GM18498 (cell line): ENCODE measurements around the gene AREG.
A peak's percentile ranks its signal among the peaks of the same experiment; 100 is the strongest.

ENCODE experiments used
- ATAC-seq: cut with Tn5 transposase; IDR thresholded peaks from one replicate; pipeline ENCODE4 v1.9.1; 2021; ENCODE audit warnings: mild to moderate bottlenecking, moderate library complexity; ENCODE audit not compliant: unreplicated experiment

Gene AREG

DNA sequence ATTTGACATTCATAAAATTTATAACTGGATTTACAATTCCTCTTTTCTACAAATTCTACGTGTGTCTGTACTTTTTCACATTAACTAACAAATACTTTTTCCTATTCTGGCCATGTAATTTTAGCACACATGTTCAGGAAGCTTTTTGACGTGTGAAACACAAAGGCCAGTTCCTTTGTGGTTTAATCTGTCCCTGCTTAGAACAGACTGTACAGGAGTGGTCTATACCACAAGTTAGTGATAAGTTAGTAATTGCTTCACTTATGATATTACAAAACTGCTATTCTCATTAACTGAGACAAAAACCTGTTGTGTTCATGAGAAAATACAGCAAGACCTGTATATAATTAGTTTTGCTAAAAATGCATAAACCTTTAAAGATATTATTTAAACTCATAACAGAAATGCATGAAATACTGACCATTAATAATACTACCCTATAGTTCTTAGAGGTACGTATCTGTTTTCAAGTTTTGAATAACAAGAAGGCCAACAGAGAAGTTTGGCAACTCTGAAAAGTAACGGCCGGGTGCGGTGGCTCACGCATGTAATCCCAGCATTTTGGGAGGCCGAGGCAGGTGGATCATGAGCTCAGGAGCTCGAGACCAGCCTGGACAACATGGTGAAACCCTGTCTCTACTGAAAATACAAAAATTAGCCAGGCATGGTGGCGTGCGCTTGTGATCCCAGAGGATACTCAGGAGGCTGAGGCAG lies 13.7 kb upstream of the AREG start:
- peak; percentile 83 for ATAC-seq

DNA sequence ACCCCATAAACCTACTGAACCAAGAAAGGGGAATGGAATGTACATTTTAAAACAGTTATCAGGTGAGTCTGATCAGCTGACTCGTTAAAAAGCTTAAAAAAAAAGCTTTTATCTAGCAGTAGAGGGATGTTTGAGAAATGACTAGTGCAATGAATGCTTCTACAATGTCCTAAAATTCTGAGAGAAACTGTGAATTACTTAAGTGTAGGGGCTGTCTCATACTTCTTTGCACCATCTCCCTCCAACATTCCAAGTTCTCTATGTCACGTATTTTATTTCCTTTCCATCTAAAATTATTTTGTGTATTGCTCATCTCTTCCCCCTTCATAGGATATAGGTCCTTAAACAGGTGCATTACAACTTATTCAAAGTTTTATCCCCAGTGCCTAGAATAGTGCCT lies 11.9 kb upstream of the AREG start:
- ATAC-seq, result no peak

DNA sequence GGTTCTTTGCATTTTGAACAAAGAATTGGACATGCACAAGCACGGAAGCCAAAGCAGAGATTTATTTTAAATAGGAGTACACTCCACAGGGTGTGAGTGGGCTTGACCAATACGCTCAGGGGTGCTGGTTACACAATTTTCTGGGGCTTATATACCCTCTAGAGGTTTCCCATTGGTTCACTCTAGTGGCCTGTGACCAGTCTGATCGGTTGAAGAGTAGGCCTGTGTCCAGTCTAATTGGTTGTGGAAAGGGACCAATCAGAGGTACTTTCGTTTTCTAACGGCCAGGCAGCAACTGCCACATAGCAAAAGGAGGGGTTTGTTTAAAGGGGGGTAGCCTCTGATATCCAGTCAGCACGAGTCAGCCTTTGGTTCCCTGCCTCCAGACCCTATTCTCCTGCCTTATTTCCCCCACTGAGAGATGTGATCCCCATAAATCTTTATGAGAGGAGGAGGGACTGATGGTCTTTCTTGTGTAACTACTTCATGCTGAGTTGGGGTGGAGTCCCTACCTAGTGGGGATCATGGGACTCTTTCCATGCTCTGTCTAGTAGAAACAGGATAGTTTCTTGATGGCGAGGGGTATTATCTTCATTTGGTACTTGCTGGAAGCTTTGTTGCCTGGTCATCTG lies 11.3 kb upstream of the AREG start:
- ATAC-seq, result no peak

DNA sequence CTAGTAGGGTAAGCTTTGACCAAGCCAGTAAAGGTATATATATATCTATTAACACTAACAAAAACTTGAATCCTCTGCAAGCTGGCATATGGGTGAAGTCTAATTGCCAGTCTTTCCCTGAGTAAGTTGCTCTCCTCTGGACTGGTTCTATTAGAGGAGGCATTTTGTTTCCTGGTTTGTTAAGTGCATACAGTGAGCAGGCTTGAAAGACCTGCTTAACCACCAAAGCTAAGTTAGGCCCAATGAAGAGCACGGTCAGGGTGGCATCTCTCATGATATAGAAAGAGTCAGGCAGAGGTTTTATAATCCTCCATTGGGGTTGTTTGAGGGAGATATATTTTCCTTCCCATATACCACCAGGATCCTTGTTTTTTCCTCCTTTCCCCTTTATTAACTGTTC lies 9.6 kb upstream of the AREG start:
- ATAC-seq, result no peak

DNA sequence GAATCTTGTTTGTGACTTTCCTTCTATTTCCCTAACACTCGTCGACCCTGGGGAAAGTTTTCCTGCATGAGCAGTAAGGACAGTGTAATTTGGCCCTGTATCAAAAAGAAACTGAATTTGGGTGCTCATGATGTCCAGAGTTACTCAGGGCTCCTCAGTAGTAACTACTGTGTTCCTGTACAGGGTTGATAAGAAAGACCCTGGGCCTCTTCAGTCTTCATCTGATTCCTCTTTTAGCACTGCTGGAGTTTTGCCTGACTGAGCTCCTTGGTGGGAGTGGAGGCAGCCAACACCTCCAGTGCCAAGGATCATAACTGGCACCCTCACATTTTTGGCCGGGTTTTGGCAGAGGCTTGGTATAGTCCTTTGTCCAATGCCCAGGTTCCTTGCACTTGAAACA lies 7.1 kb upstream of the AREG start:
- ATAC-seq, result no peak

DNA sequence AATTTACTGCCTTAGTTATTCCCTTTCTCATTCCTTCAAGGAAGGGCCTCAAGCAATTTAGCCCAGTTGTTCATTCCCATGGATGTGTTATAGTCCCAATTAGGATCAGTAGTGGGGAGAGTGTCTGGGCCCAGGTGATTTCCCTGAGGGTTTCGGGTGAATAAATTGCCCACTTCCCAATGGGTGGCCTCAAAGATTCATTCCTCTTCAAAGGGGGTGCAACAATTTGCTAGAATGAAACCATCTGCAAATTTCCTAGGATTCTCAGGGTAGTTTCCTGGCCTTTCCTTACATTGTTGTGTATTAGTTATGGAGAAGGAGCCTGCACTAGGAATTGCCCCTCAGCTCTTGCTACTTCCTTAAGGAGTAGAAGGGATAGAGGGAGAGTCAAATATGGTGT lies 6.3 kb upstream of the AREG start:
- no peak for ATAC-seq

DNA sequence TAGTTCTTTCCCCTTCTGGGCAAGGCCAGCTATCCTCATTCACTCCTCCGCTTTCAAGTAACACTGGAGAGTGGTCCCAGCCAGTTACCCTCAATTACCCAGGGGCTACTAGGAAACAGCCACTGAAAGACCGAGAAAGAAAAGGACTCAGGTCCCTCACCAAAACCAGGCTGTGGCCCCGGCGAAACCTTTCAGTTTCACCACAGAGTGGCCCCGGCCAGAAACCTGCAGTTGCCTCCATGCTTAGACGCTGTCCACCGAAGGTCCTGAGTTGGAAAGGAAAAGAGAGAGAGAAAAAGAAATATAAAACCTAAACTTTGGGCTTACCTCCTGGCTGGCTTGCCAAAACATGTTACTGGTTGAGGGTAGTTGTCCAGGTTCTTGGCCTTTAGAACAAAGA lies 5.0 kb upstream of the AREG start:
- ATAC-seq, result no peak

DNA sequence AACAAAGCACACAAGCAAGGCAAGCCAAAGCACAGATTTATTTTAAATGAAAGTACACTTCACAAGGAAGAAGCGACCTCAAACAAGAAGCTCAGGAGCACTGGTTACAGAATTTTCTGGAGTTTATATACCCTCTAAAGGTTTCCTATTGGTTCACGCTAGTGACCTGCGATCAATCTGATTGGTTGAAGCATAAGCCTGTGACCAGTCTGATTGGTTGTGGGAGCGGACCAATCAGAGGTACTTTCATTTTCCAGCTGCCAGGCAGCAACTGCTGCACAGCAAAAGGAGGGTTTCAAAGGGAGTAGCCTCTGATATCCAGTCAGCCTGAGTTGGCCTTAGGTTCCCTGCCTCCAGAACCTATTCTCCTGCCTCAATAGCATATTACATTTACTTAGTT lies 4.6 kb upstream of the AREG start:
- no peak for ATAC-seq

DNA sequence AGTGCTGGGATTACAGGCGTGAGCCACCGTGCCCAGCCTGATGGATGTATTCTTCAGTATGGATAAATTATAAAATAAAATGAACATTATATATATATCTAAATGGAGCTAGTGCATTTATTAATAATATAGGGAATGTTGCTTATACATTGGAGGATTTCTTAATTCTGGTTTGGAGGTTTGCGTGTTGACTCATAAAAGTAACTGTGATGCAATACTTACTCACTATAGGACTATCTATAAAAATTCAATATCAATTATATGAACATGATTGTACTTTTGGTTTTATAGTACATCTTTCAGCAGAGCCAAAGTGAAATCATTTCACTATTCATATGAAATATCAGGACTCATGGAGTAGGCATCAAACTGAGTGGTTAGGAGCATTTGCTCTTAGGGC lies 3.2 kb upstream of the AREG start:
- no peak for ATAC-seq

DNA sequence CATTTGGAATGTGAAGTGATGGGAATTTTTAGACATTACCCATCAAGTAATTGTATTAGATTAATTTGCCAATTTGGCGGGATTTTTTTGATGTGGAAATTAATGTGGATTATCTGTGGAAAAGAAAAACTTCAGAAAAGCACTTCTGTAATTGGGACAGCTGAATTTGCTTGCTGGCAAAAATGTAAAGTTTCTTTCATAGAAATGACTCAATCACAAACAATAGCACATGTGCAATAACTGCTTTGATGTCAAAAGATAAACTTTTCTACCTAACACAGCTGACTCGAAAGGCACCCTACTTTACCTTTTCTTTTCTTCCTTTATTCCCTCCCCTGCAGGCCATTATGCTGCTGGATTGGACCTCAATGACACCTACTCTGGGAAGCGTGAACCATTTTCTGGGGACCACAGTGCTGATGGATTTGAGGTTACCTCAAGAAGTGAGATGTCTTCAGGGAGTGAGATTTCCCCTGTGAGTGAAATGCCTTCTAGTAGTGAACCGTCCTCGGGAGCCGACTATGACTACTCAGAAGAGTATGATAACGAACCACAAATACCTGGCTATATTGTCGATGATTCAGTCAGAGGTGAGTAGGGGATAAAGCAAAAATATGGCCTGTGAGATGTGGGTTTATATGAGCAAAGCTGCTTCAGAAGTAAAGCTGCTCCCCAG lies 1.4 kb downstream of the AREG start:
- no peak for ATAC-seq

DNA sequence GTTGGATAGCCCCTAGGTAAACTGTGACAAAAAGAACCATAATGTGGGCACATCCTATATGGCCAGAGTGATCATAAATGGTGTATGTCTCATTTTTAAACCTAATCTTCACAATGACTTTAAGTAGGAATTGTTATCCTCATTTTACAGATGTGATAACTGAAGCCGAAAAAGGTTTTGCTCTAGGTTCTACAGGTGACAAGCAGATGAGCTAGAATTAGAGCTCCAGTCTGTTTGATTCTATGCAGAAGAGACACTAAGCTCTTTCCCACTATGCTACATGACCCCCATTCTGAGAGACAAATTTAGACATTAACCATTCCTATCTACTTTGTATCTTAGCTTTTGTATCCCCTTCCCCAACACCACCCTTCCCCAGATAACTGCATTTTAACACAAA lies 2.0 kb downstream of the AREG start:
- no peak for ATAC-seq

DNA sequence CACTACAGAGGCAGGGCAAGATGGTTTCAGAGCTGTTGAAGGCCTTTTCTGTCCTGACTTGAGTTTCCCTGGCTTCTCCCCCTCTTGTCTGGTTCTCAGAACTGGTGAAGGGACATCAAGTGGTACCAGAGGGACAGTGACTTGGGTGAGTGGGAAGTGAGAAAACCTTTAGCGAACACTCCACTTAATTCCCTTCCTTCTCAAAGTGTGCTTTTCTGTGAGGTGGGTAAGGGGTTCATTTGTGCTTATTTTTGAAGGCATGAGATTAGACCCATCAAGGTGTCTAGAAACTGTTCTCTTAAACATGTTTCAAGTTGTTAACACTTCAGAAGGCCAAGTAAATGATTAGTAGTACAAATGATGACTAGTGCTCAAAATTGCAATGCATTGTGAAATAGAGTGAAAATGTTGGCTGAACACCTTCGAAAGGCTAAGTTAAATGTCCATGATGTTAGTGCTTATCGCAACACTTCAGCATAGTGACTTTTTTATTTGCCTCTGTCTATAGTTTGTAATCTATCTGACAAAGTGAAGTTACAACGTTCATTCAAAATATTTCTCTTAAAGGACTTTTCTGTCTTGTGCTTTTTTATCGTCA lies 2.8 kb downstream of the AREG start:
- ATAC-seq, result no peak

DNA sequence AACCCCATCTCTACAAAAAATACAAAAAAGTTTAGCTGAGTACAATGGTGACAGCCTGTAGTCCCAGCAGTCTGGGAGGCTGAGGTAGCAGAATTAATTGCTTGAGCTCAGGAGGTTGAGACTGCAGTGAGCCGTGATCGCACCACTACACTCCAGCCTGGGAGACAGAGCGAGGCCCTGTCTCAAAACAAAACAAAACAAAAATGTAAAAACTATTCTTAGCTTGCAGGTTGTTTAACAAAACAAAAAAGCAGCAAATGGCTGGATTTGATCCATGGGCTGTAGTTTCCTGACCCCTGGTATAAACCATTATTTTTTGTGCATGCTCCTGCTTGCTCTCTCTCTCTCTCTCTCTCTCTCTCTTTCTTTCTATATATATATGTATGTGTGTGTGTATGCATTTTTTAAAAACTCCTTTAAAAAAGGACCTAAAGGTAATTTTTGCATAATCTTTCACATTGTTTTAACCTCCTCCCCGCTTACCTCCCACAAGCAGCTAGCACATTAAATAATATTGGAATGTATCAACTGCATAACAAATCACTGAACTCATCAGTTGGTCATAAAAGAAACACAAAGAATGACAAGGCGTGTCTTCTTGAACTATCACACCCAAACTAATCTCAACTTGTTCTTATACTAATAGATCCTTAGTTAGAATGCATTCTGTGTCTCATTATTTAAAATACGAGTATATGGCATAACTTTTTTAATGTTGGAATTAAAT lies 4.8 kb downstream of the AREG start:
- ATAC-seq, result no peak

DNA sequence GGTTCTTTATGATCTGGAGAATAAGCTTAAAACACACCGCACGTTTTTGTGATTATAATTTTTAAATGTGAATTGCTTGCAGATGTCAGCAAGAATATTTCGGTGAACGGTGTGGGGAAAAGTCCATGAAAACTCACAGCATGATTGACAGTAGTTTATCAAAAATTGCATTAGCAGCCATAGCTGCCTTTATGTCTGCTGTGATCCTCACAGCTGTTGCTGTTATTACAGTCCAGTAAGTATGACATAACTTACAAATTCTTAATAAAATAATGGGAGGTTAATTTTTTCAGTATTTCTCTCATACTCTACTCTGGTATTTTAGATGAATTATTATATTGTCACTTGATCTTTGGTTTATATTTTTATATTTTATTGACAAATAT lies 5.4 kb downstream of the AREG start:
- ATAC-seq, result no peak

DNA sequence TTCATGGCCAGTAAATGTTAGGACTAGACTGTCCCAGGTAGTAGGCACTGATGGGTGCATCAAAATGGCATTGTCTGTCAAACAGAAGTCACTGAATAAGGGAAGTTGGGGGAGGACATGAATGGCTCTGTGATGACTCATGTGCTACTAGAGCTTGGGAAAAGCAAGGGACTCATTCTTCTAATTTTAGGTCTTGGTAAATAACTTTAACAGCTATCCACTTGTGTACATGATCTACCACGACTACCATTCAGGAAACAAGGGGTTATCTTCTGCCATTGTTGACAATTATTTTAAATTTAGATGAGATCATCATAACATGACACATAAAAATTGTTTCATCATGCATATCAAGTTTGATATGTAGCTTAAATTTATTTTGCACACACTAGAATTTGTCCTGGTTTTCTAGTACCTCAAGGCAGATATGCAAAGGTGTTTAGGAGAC lies 6.3 kb downstream of the AREG start:
- no peak for ATAC-seq

DNA sequence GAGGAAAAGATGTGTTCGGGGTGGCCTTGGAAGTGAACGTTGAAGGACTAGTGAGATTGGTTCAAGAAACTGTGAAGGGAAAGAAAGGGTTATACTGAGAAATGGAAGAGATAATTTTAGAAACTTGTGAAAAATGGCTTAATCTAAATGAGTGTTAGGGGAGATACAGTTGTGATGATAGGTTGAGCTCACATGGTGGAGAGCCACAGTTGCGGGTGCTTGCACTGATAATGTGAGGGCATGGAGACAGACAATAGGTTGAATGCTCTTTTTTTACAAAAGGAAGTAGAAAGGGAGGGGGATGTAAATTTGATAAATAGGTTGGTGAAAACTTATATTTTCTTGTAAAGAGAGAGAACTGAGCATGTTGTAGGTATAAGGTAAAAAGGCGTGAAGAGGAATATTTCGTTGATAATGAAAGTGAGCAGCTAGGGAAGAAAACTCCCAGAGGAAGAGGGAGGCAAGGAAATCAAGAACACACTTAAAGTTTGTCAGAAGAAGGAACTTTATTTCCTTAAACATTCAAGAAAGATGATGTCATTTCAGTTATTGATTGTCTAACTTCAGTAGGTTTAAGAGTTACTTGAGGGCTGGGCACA lies 8.2 kb downstream of the AREG start:
- no peak for ATAC-seq

DNA sequence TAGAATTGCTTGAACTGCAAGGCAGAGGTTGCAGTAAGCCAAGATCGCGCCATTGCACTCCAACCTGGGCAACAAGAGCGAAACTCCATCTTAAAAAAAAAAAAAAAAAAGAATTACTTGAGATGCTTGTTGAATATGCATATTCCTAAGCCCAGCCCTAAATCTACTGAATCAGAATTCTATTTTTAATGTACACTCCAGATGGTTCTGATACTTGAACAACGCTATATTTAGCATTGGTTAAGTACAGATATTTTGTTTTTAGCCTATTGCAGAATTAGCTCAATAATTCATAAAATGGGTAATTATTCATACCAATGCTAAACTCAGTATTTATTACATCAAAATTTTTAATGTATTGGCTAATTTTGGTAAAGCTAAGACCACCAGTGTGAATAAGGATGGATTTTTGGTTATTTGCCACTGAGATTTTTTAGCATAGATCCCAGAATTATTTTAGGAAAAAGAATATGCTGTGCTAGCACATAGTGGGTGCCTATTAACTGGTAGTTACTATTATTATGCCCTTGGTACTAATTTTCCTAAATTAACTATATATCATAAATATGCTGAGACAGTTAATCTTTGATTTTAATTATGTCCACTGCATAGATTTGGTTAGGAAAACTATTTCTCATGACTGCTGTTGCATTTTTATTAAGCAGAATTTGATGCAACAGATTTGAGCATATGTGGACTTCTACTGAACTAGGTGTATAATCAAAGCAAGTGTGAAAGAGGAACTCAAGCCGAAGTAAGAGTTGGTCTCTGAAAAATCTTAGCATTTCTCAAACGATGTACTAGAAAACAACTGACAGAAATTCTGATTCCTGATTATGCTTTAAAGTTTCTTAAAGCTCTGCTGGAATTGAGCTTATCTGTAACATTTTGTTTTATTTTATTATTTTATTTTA lies 9.2 kb downstream of the AREG start:
- no peak for ATAC-seq

DNA sequence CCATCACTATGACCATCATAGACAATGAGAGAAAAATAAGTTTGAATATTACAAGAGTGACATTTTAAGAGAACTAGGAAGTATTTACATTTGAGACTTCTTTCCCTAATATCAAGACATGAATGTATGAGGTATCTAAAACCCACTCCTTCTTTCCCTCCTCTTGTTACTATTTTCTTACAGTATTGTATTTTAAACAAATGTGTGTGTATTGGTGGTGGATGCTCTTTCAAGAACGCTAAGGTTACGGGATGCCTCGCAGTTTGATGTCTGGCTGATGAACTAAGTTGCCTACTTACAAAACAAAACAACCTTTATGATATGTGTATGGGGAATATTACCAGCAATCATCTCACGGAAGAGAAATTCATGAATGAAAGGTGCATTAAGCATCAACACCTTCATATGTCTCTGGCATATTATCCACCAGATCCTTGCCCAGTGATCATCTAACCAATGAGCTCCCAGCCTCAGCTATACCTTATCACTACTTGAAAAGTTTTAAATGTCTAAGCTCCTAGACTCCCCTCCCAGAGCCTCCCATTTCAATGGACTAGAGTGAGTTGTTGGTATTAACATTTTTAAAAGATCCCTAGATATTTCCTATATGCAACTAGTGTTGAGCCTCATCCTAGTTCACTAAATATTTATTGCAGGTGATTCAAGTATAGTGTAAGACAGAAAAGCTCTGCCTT lies 10.6 kb downstream of the AREG start:
- ATAC-seq, result no peak

DNA sequence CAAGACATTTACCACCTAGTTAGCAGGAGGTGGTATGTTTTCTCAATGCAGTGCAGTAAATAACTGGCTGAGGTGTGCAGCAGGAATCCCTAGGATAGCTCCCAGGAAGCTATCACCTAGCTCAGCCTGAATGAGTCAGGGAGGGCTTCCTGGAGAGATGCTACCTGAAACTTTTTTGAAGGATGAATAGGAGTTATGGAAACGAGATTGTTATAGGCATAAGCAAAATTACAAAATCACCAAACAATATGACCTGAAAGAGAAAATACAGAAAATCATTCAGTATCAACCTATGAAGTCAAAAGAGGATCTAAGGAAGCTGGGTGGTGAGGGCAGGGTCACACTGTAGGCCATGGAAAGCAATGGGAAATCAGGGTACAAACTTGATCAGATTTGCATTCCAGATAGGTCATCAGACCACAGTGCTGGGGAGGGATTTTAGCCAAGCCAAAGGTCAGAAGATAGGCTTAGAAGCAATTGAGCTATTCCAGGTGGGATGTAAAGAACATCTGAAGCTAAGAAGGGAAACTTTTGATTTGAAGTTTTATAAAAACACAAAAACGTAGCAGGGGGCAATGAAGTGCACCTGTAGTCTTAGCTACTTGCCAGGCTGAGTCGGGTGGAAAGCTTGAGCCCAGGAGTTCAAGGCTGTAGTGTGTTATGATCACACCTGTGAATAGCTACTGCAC lies 11.3 kb downstream of the AREG start:
- no peak for ATAC-seq
